Astrocyte (in vitro differentiated cells and primary cell): ENCODE data around the gene CYP2A6.

ENCODE experiments used
- CTCF ChIP-seq: IDR thresholded peaks from 2 replicates; pipeline ENCODE4 v1.5.1; 2011; ENCODE audit warnings: low read depth, mild to moderate bottlenecking, inconsistent platforms, low read length, moderate library complexity; ENCODE audit not compliant: insufficient read depth
- EZH2 ChIP-seq: IDR thresholded peaks from 2 replicates; pipeline ENCODE4 v1.6.1; 2012; ENCODE audit warnings: mild to moderate bottlenecking, low read length, inconsistent platforms; ENCODE audit not compliant: insufficient read depth

- peak; percentile 31 for TF ChIP-seq CTCF
- no peak for TF ChIP-seq EZH2
Measured at GRCh38 chr19:40797963-40798682, 52.1 kb downstream of the CYP2A6 start.
